GM18858 (cell line): Measurements from ENCODE around the gene RPP25L.

Source experiments
- ATAC-seq: cut with Tn5 transposase; IDR thresholded peaks from one replicate; pipeline ENCODE4 v1.9.1; 2021; ENCODE audit not compliant: unreplicated experiment

The RPP25L gene

GRCh38 chr9:34588671-34589635 is 22.9 kb downstream of the RPP25L start:
- ATAC-seq, result no peak

DNA sequence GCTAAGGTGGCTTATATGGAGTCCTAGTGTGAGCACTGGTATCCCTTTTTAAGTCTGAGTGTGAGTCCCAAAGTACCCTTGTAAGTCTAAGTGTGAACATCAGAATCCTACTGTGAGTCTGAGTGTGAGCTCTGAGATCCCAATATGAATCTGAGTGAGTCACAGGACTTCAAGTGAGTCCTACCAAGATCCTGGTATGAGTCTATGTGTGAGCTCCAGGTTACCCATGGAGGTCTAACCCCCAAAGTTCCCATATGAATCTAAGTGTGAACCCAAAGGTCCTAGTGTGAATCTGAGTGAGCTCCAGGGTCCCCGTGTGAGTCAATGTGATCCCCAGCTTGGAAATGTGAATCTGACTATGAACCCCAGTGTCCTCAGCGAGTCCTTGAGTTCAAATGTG is 24.6 kb downstream of the RPP25L start:
- no peak for ATAC-seq

- no peak for ATAC-seq
These were observed 25.8 kb downstream of the RPP25L start for GRCh38 chr9:34585946-34586669.

- no peak for ATAC-seq
These were observed 26.9 kb downstream of the RPP25L start for GRCh38 chr9:34584970-34585369.

GRCh38 chr9:34582787-34583186 is 29.1 kb downstream of the RPP25L start:
- ATAC-seq, result no peak

DNA sequence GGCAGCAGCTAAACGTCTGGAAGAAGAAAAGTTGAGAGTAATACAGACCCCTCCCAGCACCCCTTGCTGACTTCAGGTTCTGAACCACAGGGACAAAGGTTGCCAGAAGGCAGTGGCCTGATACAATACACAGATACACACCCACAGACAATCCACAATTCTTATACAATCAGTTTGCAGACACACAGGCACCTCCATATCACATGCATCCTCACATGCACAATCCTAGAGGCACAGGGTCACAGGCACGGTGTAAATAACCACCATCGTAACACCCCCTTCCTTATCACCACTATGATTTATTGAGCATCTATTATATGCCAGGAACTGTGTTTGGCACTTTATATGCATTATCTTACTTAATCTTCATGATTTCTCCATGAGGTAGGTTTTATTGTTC is 30.6 kb downstream of the RPP25L start:
- ATAC-seq, result no peak

DNA sequence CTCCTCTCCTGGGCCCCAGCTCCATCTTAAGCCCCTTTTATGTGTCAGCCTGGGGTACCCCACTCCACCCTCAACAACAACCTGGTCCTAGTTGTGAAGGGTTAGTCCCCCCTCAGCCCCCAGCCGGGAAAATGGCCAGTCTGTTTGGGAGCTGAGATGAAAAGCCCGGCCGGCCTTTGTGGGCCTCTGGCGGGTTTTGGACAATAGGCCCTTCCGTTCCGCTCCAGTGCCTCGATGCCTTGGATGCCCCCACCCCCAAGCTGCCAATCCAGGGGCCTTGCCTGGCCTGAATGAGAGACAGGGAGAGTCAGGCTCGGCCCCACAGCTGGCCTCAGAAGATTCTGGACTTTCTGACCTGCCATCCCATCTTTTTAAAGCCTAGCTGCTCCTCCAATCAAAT is 31.5 kb downstream of the RPP25L start:
- no peak for ATAC-seq

- ATAC-seq, result no peak
These were observed 32.1 kb downstream of the RPP25L start for GRCh38 chr9:34579808-34580163.

DNA sequence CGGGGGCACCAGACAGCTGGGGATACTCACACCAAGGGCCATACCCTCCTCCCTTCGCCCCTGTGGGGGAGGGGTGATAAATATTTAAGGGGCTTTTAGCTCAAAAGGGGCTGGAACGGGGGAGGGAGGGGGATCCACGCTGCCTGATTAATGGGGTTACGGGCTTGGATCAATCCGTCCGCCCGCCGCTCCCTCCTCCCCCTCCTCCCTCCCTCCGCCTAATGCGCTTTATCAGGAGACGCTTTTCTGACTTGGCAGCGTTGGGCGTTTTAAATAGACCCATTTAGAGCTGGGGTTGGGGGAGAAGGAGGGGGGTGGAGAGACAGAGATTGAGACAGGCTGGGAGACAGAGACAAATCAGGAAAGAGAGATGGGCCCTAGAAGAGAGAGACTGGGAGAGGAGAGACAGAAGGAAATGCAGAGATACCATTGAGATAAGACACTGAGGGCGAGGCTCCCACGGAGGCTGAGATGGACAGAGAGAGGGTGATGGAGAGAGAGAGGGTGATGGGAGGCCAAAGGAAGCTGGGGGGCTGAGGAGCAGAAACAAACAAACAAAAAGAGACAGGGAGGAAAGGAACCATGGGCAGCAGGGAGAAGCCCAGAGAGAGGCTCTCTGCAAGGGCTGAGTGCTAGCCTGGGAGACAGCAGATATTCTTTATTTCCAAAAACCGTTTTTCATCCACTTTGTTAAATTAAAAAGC is 32.6 kb downstream of the RPP25L start:
- no peak for ATAC-seq

- ATAC-seq, result no peak
These were observed 33.4 kb downstream of the RPP25L start for GRCh38 chr9:34578241-34579103.

DNA sequence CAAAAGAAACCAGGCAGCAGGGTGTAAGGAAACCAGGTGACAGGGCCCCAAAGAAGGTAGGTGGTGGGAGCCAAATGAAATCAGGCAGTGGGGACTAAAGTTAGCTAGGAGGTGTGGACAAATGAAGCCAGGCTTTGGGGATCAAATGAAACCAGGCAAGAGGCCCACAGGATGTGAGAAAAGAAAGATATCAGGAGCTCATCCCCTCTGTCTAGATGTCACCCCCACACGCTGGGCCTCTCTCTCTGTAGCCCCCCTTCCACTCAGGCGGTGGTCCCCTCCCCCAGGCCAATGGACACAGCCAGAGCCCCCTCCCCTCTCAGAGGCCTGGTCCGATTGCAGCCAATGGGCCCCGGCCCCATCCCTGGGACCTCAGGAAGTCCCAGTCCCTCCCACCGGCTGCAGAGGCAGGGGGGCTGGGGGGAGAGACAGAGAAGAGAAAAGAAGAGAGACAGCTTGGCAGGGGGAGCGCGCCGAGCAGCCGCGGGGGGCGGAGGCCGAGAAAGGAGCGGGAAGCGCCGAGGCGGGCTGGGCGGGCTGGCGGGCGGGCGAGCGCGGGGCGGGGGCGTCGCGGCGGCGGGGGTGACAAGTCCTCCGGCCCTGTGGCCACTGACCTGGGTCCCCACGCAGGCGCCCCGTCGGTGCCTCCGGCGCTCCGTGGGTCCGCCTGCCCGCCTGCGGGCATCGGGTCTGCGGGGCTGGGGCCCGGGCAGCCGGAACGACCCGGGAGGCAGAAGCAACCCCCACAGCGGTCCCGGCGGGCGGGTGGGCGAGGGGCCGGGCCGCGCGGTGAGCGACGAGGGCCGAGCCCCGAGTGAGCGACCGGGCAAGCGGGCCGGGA is 34.3 kb downstream of the RPP25L start:
- no peak for ATAC-seq

DNA sequence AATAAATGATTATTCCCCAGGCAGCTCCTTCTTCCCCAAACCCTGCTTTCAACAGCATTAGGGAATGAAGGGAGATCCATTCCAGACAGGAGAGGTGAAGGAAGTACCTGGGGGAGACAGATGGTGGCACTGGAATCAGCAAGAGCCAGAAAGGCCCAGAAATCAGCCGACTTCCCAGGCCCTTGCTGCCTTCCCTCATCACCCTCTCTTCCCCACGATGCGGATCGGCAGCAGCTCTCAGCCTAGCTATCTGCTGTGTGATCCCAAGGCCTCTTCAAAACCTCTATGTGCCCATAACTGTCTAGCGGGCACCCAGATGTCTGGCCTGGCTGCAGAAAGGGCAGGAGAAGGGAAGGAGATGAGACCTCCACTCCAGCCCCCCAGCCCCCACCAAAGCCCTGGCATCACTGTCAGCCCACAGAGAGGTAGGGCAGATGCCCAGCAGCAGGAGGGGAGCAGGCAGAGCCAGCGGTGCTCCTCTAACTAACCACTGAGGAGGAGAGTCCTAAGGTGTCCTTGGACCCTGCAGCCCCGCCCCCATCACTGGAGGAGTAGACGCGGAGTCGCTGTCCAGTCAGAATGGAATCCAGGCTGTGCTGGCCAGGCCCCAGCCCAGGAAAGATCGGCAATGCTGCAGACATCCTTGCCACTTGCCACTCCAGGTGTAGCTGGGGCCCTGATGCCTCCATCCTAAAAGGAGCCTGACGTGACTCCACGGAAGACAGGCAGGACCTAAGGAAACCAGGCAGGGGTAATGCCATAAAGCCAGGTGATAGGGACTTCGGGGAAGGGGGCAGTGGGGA is 35.1 kb downstream of the RPP25L start:
- no peak for ATAC-seq

- no peak for ATAC-seq
These were observed 35.9 kb downstream of the RPP25L start for GRCh38 chr9:34575862-34576596.

DNA sequence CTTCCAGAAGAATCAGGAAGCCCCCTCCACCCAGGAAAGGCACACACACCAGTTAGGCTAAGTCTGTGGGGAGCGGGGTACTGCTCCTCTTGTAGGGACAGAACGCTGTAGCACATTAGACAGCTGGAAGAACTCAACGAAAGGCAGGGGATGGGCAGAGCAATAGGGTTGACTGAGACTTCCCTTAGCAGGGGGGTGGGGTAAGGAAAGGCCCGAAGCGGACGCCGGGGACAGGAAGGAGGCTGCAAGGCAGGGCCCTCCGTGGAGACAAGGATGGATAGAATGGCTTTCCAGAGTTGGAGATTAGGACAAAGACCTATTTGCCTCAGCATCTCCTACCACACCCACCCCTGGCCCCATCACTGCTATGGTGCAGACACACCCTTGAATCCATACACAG is 36.7 kb downstream of the RPP25L start:
- ATAC-seq, result no peak

DNA sequence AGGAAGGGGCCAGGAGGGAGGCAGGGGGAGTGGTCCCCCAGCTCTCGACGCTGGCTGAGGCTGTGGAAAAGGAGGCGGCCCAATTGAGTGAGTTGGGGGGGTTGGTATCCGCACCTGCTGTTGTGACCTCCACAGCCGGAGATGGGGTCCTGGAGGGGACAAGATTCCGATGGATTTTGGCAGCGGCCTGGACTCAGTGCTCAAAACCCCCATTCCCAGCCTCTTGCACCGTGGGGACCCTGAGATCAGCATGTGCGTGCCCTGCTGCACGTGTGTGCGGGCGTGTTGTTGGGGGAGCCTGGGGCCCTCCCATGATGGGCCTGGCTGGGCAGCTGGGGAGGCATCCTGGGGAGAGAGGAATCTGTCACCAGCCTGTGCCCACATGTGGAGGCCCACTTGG is 37.3 kb downstream of the RPP25L start:
- no peak for ATAC-seq

DNA sequence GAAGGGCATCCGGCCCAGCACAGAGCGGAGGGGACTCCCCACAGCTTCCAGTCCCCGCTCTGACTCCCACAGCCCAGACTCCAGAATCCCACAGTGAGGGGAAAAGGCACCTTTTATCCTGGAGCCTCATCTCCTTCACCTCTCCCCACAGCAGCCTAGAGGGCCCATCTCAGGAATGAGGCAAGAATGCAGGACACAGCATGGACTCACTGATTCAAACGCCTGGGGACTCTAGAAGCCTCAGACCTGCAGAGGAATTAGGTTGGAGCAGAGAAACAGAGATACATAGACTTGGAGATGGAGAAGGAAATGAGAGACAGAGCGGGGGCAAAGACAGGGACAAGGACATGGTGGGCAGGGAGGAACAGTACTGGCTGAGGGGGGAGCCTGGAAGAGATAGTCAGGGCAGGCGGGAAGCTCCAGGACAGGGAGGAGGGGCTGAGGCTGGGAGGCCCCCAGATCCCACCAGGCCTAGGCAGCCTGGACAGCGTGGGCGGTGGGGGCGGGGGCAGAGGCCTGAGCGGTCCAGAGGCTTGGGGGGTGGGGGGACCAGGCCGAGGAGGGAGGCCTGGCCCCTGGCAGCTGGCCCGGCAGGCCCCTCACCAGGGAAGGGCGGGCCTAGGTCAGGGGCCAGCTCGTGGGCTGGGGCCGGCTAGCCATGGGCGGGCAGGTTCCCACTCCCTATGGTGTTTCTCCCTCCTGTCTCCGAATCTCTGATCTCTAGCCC is 38.1 kb downstream of the RPP25L start:
- ATAC-seq, result no peak

DNA sequence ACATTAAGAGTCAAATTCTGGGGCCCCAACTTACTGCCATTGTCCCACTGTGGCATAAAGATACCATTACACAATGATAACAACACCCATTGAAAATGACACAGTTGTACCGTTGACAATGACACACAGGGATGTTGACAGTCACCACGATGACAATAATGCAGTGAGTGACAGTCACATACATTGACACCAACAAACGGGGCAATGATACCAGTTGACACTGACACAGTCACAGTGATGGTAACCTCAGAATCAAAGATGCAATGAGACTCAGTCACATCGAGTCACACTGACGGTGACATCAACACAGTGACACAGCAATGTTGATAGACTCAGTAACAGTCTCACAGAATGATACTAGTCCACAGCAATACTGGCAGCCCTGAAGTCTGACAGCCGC is 39.3 kb downstream of the RPP25L start:
- no peak for ATAC-seq

- no peak for ATAC-seq
These were observed 39.8 kb downstream of the RPP25L start for GRCh38 chr9:34572092-34572491.
